ENCODE measurements around the gene MBD1.
"Not testable (repeated sequence)": the region's sequence is repeated elsewhere in the genome, so short reads cannot be mapped to it uniquely, and the experiment has no call there.

The MBD1 gene

DNA sequence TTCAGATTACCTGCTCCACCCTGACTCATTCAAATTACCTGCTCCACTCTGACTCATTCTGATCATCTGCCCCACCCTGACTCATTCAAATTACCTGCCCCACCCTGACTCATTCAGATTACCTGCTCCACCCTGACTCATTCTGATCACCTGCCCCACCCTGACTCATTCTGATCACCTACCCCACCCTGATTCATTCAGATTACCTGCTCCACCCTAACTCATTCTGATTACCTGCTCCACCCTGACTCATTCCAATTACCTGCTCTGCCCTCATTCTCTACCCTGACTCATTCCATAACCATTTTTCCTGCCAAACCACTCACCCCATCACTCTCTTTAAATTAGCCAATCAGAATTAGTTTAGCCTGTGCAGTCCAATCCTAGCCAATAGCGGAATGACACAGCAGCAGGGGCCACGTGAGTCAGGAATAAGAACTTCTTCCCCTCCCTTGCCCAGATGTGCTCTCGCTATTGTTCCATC is 41.2 kb downstream of the MBD1 start:
- Histone ChIP-seq H3K27ac (ENCODE audit: low read length, poor library complexity, severe bottlenecking) (no peak overlapping the region), H2BK15ac (ENCODE audit: low read depth, poor library complexity, severe bottlenecking) (no peak overlapping the region), H3K4me1 (ENCODE audit: control insufficient read depth, insufficient read depth, low read depth, low read length) (no peaks in the 10 kb centered on the region), H3K4ac (ENCODE audit: low read depth in 1 of 2, low read length in 2 of 2) (no peak overlapping the region), H2BK5ac (ENCODE audit: low read depth, low read length, poor library complexity, severe bottlenecking) (no peak overlapping the region), H2AFZ (ENCODE audit: low read depth, low read length) (no peak overlapping the region), H3K4me2 (ENCODE audit: low read length, poor library complexity, severe bottlenecking) (no peak overlapping the region), H3K36me3 (ENCODE audit: control insufficient read depth in 1 of 2, insufficient read depth in 2 of 2, low read depth in 1 of 2, low read length in 2 of 2) (no peaks in the 10 kb centered on the region), H3K9me3 (ENCODE audit: control insufficient read depth, low read length) (no peaks in the 10 kb centered on the region), H3K18ac (ENCODE audit: low read depth in 1 of 2, low read length in 2 of 2) (no peak overlapping the region), H2BK12ac (ENCODE audit: low read length in 2 of 2) (no peak overlapping the region), H3K23ac (ENCODE audit: low read length in 2 of 2) (no peak overlapping the region), H3K4me3 (ENCODE audit: insufficient read depth in 1 of 2, low read depth in 1 of 2, low read length in 2 of 2) (no peak overlapping the region), H4K91ac (ENCODE audit: low read length) (no peak overlapping the region), H3K9ac (ENCODE audit: low read length) (no peak overlapping the region), H2BK120ac (ENCODE audit: low read depth, low read length) (no peak overlapping the region), H3K14ac (ENCODE audit: low read length in 2 of 2) (no peak overlapping the region), H4K8ac (ENCODE audit: low read length) (no peak overlapping the region), H3K79me1 (replicated peaks; ENCODE audit: low read length, poor library complexity, severe bottlenecking) (no peaks in the 10 kb centered on the region), H2AK5ac (ENCODE audit: low read length, severe bottlenecking) (no peak overlapping the region), H3K27me3 (ENCODE audit: control insufficient read depth in 1 of 2, insufficient read depth in 1 of 2, low read length in 2 of 2) (no peaks in the 10 kb centered on the region)
- no peak for DNase-seq
- 88% methylated on average over 3 of the region's 3 CpGs for WGBS

DNA sequence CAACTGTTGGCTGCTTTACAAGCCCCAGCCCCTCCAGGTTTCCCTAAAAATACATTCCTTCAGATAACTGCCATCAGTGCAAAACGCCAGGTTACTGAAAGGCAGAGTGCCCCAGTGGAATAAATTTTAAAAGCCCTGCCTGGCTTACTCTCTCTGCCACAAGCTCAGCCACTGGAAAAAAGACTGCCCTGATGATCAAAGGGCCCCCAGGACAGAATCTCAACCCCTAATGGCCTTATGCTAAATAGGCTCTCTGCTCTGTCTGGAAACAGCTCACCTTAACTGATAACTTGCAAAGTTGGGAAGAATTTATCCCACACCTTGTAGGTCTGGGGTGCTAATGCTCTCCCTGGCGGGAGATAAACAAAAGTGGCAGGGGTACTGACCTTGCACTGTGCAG is 48.9 kb downstream of the MBD1 start:
- Histone ChIP-seq H3K4me3 (ENCODE audit: insufficient read depth in 1 of 2, low read depth in 1 of 2, low read length in 2 of 2) (no peak overlapping the region), H2AFZ (ENCODE audit: low read depth, low read length) (no peak overlapping the region), H3K14ac (ENCODE audit: low read length in 2 of 2) (no peak overlapping the region), H2BK120ac (ENCODE audit: low read depth, low read length) (no peak overlapping the region), H3K79me1 (replicated peaks; ENCODE audit: low read length, poor library complexity, severe bottlenecking) (no peaks in the 10 kb centered on the region), H3K4me1 (ENCODE audit: control insufficient read depth, insufficient read depth, low read depth, low read length) (no peaks in the 10 kb centered on the region), H2BK5ac (ENCODE audit: low read depth, low read length, poor library complexity, severe bottlenecking) (no peak overlapping the region), H2BK15ac (ENCODE audit: low read depth, poor library complexity, severe bottlenecking) (no peak overlapping the region), H3K18ac (ENCODE audit: low read depth in 1 of 2, low read length in 2 of 2) (no peak overlapping the region), H3K23ac (ENCODE audit: low read length in 2 of 2) (no peak overlapping the region), H4K91ac (ENCODE audit: low read length) (no peak overlapping the region), H3K27ac (ENCODE audit: low read length, poor library complexity, severe bottlenecking) (no peak overlapping the region), H3K27me3 (ENCODE audit: control insufficient read depth in 1 of 2, insufficient read depth in 1 of 2, low read length in 2 of 2) (peaks cover 14 to 18% of the 10 kb centered on the region in 2 experiments), H3K4me2 (ENCODE audit: low read length, poor library complexity, severe bottlenecking) (no peak overlapping the region), H3K36me3 (ENCODE audit: control insufficient read depth in 1 of 2, insufficient read depth in 2 of 2, low read depth in 1 of 2, low read length in 2 of 2) (no peaks in the 10 kb centered on the region), H3K4ac (ENCODE audit: low read depth in 1 of 2, low read length in 2 of 2) (no peak overlapping the region), H4K8ac (ENCODE audit: low read length) (no peak overlapping the region), H2BK12ac (ENCODE audit: low read length in 2 of 2) (no peak overlapping the region), H3K9ac (ENCODE audit: low read length) (no peak overlapping the region), H3K9me3 (ENCODE audit: control insufficient read depth, low read length) (no peaks in the 10 kb centered on the region), H2AK5ac (ENCODE audit: low read length, severe bottlenecking) (no peak overlapping the region)
- DNase-seq, result no peak
- 7% methylated on average over 2 of the region's 2 CpGs for WGBS

- Histone ChIP-seq H4K91ac (ENCODE audit: low read length) (no peak overlapping the region), H2AK5ac (ENCODE audit: low read length, severe bottlenecking) (no peak overlapping the region), H3K27ac (ENCODE audit: low read length, poor library complexity, severe bottlenecking) (no peak overlapping the region), H3K9ac (ENCODE audit: low read length) (no peak overlapping the region), H2AFZ (ENCODE audit: low read depth, low read length) (no peak overlapping the region), H3K36me3 (ENCODE audit: control insufficient read depth in 1 of 2, insufficient read depth in 2 of 2, low read depth in 1 of 2, low read length in 2 of 2) (no peaks in the 10 kb centered on the region), H2BK15ac (ENCODE audit: low read depth, poor library complexity, severe bottlenecking) (no peak overlapping the region), H4K8ac (ENCODE audit: low read length) (no peak overlapping the region), H2BK120ac (ENCODE audit: low read depth, low read length) (no peak overlapping the region), H3K23ac (ENCODE audit: low read length in 2 of 2) (no peak overlapping the region), H3K14ac (ENCODE audit: low read length in 2 of 2) (no peak overlapping the region), H3K4me1 (ENCODE audit: control insufficient read depth, insufficient read depth, low read depth, low read length) (no peaks in the 10 kb centered on the region), H3K27me3 (ENCODE audit: control insufficient read depth in 1 of 2, insufficient read depth in 1 of 2, low read length in 2 of 2) (peaks cover 14 to 18% of the 10 kb centered on the region in 2 experiments), H3K4me3 (ENCODE audit: insufficient read depth in 1 of 2, low read depth in 1 of 2, low read length in 2 of 2) (no peak overlapping the region), H3K18ac (ENCODE audit: low read depth in 1 of 2, low read length in 2 of 2) (no peak overlapping the region), H3K4me2 (ENCODE audit: low read length, poor library complexity, severe bottlenecking) (no peak overlapping the region), H3K4ac (ENCODE audit: low read depth in 1 of 2, low read length in 2 of 2) (no peak overlapping the region), H3K9me3 (ENCODE audit: control insufficient read depth, low read length) (no peaks in the 10 kb centered on the region), H3K79me1 (replicated peaks; ENCODE audit: low read length, poor library complexity, severe bottlenecking) (no peaks in the 10 kb centered on the region), H2BK5ac (ENCODE audit: low read depth, low read length, poor library complexity, severe bottlenecking) (no peak overlapping the region), H2BK12ac (ENCODE audit: low read length in 2 of 2) (no peak overlapping the region)
- 42% methylated on average over 4 of the region's 4 CpGs for WGBS
- DNase-seq, result no peak
Measured at GRCh38 chr18:50231621-50232020, 49.7 kb downstream of the MBD1 start.

DNA sequence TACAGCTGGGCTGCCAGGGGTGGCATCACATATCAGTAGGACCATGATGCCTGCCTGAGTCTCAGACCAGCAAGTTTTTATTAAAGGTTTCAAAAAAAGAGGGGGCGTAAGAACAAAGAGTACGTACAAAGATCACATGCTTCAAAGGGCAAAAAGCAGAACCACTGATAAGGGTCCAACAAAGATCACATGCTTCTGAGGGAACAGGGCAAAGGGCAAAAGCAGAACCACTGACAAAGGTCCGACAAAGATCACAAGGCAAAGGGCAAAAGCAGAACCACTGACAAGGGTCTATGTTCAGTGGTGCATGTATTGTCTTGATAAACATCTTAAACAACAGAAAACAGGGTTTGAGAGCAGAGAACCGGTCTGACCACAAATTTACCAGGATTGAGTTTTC is 61.1 kb downstream of the MBD1 start:
- H3K23ac ChIP-seq (ENCODE audit: low read length in 2 of 2); H2BK120ac ChIP-seq (ENCODE audit: low read depth, low read length); H4K8ac ChIP-seq (ENCODE audit: low read length); H3K9ac ChIP-seq (ENCODE audit: low read length); DNase-seq; H2AK5ac ChIP-seq (ENCODE audit: low read length, severe bottlenecking); H2BK15ac ChIP-seq (ENCODE audit: low read depth, poor library complexity, severe bottlenecking); H3K27ac ChIP-seq (ENCODE audit: low read length, poor library complexity, severe bottlenecking); H3K4me1 ChIP-seq (ENCODE audit: control insufficient read depth, insufficient read depth, low read depth, low read length); H3K18ac ChIP-seq (ENCODE audit: low read depth in 1 of 2, low read length in 2 of 2); H3K4me2 ChIP-seq (ENCODE audit: low read length, poor library complexity, severe bottlenecking); H3K36me3 ChIP-seq (ENCODE audit: control insufficient read depth in 1 of 2, insufficient read depth in 2 of 2, low read depth in 1 of 2, low read length in 2 of 2); H3K79me1 ChIP-seq (replicated peaks; ENCODE audit: low read length, poor library complexity, severe bottlenecking); H2BK5ac ChIP-seq (ENCODE audit: low read depth, low read length, poor library complexity, severe bottlenecking); H3K9me3 ChIP-seq (ENCODE audit: control insufficient read depth, low read length); H2AFZ ChIP-seq (ENCODE audit: low read depth, low read length); H3K4me3 ChIP-seq (ENCODE audit: insufficient read depth in 1 of 2, low read depth in 1 of 2, low read length in 2 of 2); H3K14ac ChIP-seq (ENCODE audit: low read length in 2 of 2); H2BK12ac ChIP-seq (ENCODE audit: low read length in 2 of 2); H3K4ac ChIP-seq (ENCODE audit: low read depth in 1 of 2, low read length in 2 of 2); H4K91ac ChIP-seq (ENCODE audit: low read length): not testable (repeated sequence)
- 80% methylated on average over 4 of the region's 4 CpGs for WGBS
- H3K27me3 ChIP-seq (ENCODE audit: control insufficient read depth in 1 of 2, insufficient read depth in 1 of 2, low read length in 2 of 2), result peaks cover 18 to 19% of the 10 kb centered on the region in 2 experiments

All from mesenchymal stem cell (in vitro differentiated cells and primary cell).